Small intestine (tissue), 16 donors: Measurements from ENCODE around the gene YAF2. TPM values are rescaled to one million over a fixed set of nuclear protein-coding genes. Genes with fewer than 3 reads are reported as not detected.

Experiments used
- DNase-seq, 2 donors: peaks; one replicate each; pipeline versions ENCODE4 v3.0.0 to v3.0.0-alpha.2; 2013
- FAIRE-seq: peaks from 2 replicates; lab custom pipeline; 2012; peaks lifted over from hg19 to GRCh38; lab: Jason Lieb, UNC
- H3K27ac ChIP-seq, 3 donors: one replicate each; pipeline ENCODE4 v1.5.1; 2013; ENCODE audit warnings: low read length in 2 of 3, mild to moderate bottlenecking in 2 of 3, control low read depth in 1 of 3, inconsistent platforms in 1 of 3, low read depth in 1 of 3, moderate library complexity in 1 of 3
- H3K27me3 ChIP-seq, 3 donors: one replicate each; pipeline ENCODE4 v1.6.1; 2013; ENCODE audit warnings: low read length in 3 of 3, inconsistent platforms in 1 of 3; ENCODE audit not compliant: control insufficient read depth in 3 of 3, insufficient read depth in 3 of 3
- H3K36me3 ChIP-seq, 3 donors: one replicate each; pipeline ENCODE4 v1.6.1; 2013; ENCODE audit warnings: low read length in 3 of 3, inconsistent platforms in 1 of 3, low read depth in 1 of 3, mild to moderate bottlenecking in 1 of 3, moderate library complexity in 1 of 3; ENCODE audit not compliant: control insufficient read depth in 3 of 3, insufficient read depth in 2 of 3
- H3K4me1 ChIP-seq, 3 donors: one replicate each; pipeline ENCODE4 v1.6.1; 2013; ENCODE audit warnings: low read length in 2 of 3, inconsistent platforms in 1 of 3, low read depth in 1 of 3, mild to moderate bottlenecking in 1 of 3, moderate library complexity in 1 of 3; ENCODE audit not compliant: control insufficient read depth in 3 of 3, insufficient read depth in 2 of 3
- H3K4me3 ChIP-seq, 3 donors: one replicate each; pipeline ENCODE4 v1.5.1; 2013; ENCODE audit warnings: low read length in 3 of 3, control low read depth in 1 of 3, inconsistent platforms in 1 of 3, low read depth in 1 of 3, mild to moderate bottlenecking in 1 of 3, moderate library complexity in 1 of 3
- H3K9me3 ChIP-seq, 2 donors: one replicate each; pipeline ENCODE4 v1.6.1; 2013; ENCODE audit warnings: low read depth in 1 of 2, low read length in 1 of 2; ENCODE audit not compliant: control insufficient read depth in 2 of 2, insufficient read depth in 1 of 2
- WGBS, 3 donors: extraction: QIAGEN DNeasy Blood & Tissue Kit; methylation state at CpG; one replicate each; pipeline ENCODE4 v1.1.7; 2013; 5-methylcytosine and 5-hydroxymethylcytosine counted together
- long read RNA-seq, 10 donors: transcript quantifications; one replicate each; lab custom pipeline, GENCODE V29; 2026
- polyA plus RNA-seq, 4 donors: library from polyadenylated mRNA; stranded (reverse) in 3 of 4; unstranded in 1 of 4; fragments of 200-250 nt in 3 of 4; fragments of 120-200 nt in 1 of 4; gene quantifications; one replicate each; pipeline versions ENCODE4 v1.2.1 to v1.2.3, GENCODE V29; 2013
- donor health status: healthy with polysubstance abuse.
- donor health status: control.
- donor health status: control.
- donor health status: Bipolar disorder and iron deficiency.
- donor health status: healthy.

The YAF2 gene
- polyA plus RNA-seq: 10 to 100 TPM in 3 of 4 donors, 1 to 10 TPM in 1; 8.9 to 96.2 (median 24.8) TPM
- long read RNA-seq, donor 1, partial matches to known transcripts: 0 of 7 reads
- long read RNA-seq, donor 1, other reads (novel, unspliced or antisense): 0 of 7 reads
- long read RNA-seq, donor 2, partial matches to known transcripts: 0 of 1 reads
- long read RNA-seq, donor 2, other reads (novel, unspliced or antisense): 0 of 1 reads
- long read RNA-seq, donor 3, transcript YAF2-203 (4 exons, 2,076 nt): major isoform, 6 of 8 reads
- long read RNA-seq, donor 3, partial matches to known transcripts: 0 of 8 reads
- long read RNA-seq, donor 3, other reads (novel, unspliced or antisense): 0 of 8 reads
- long read RNA-seq, donor 4, partial matches to known transcripts: 0 of 1 reads
- long read RNA-seq, donor 4, other reads (novel, unspliced or antisense): 0 of 1 reads
- long read RNA-seq, donor 5, partial matches to known transcripts: 0 of 2 reads
- long read RNA-seq, donor 5, other reads (novel, unspliced or antisense): 0 of 2 reads
- long read RNA-seq, donor 6, partial matches to known transcripts: 0 of 7 reads
- long read RNA-seq, donor 6, other reads (novel, unspliced or antisense): 0 of 7 reads
- long read RNA-seq, donor 7: 0 reads
- long read RNA-seq, donor 8: 0 reads
- long read RNA-seq, donor 9: 0 reads
- long read RNA-seq, donor 10, partial matches to known transcripts: 0 of 3 reads
- long read RNA-seq, donor 10, other reads (novel, unspliced or antisense): 0 of 3 reads

- Histone ChIP-seq H3K4me3 (peak within 1 kb of the TSS; percentile 71 to 97 (median 90)), H3K4me1 (peaks cover 4 to 8% (median 4%) of the 10 kb centered on the region in 3 donors), H3K27ac (peak within 1 kb of the TSS; percentile 72 to 98 (median 90)), H3K27me3 (no peaks in the 10 kb centered on the region), H3K36me3 (peaks cover 0 to 6% (median 2%) of the 10 kb centered on the region in 3 donors), H3K9me3 (no peaks in the 10 kb centered on the region)
- FAIRE-seq (no peak), DNase-seq (peak; percentile 88 to 93)
- 3 to 4% (median 4%) methylated on average over 47 to 69 of the region's 69 CpGs for whole genome bisulfite sequencing, 3 donors
These were observed at the start of gene YAF2 for GRCh38 chr12:42238240-42239140. TSS of gene YAF2 (minus strand) at chr12:42238248. CDS start at chr12:42238180, 68 bp downstream.

- 91 to 93% (median 92%) methylated on average over 23 to 26 of the region's 26 CpGs for WGBS, 3 donors
- H3K4me3 ChIP-seq: no peak overlapping the region
- H3K4me1 ChIP-seq: peaks cover 0 to 4% (median 2%) of the 10 kb centered on the region in 3 donors
- no peak for DNase-seq
- no peaks in the 10 kb centered on the region for H3K36me3 ChIP-seq
- no peaks in the 10 kb centered on the region for H3K9me3 ChIP-seq
- FAIRE-seq: no peak
- H3K27me3 ChIP-seq: no peaks in the 10 kb centered on the region
- no peak overlapping the region for H3K27ac ChIP-seq
These were observed 48.7 kb upstream of the YAF2 start for GRCh38 chr12:42286741-42287140.

GRCh38 chr12:42285431-42285830 lies 47.4 kb upstream of the YAF2 start:
- Histone ChIP-seq H3K9me3 (no peaks in the 10 kb centered on the region), H3K27me3 (no peaks in the 10 kb centered on the region), H3K4me1 (peaks cover 0 to 14% (median 2%) of the 10 kb centered on the region in 3 donors), H3K4me3 (no peak overlapping the region), H3K27ac (no peak overlapping the region), H3K36me3 (no peaks in the 10 kb centered on the region)
- no peak for DNase-seq
- FAIRE-seq: no peak
- WGBS, 3 donors: 99 to 100% (median 99%) methylated on average over 2 of the region's 2 CpGs

- H3K4me3 ChIP-seq: no peak overlapping the region
- H3K36me3 ChIP-seq: no peaks in the 10 kb centered on the region
- no peak for FAIRE-seq
- H3K4me1 ChIP-seq: peaks cover 0 to 14% (median 2%) of the 10 kb centered on the region in 3 donors
- no peaks in the 10 kb centered on the region for H3K27me3 ChIP-seq
- H3K27ac ChIP-seq: no peak overlapping the region
- no peaks in the 10 kb centered on the region for H3K9me3 ChIP-seq
- 85 to 97% (median 96%) methylated on average over 2 of the region's 2 CpGs for WGBS, 3 donors
- DNase-seq: no peak
These were observed 46.8 kb upstream of the YAF2 start for GRCh38 chr12:42284876-42285275.

GRCh38 chr12:42284157-42284556 lies 46.1 kb upstream of the YAF2 start:
- Histone ChIP-seq H3K4me3 (no peak overlapping the region), H3K27me3 (no peaks in the 10 kb centered on the region), H3K27ac (no peak overlapping the region), H3K9me3 (peaks cover 0 to 2% of the 10 kb centered on the region in 2 donors), H3K36me3 (no peaks in the 10 kb centered on the region), H3K4me1 (peaks cover 0 to 14% (median 2%) of the 10 kb centered on the region in 3 donors)
- DNase-seq (no peak), FAIRE-seq (no peak)
- 71 to 83% (median 81%) methylated on average over 1 of the region's 1 CpG for WGBS, 3 donors

GRCh38 chr12:42283739-42284138 lies 45.7 kb upstream of the YAF2 start:
- H3K9me3 ChIP-seq: peaks cover 0 to 2% of the 10 kb centered on the region in 2 donors
- peaks cover 0 to 14% (median 2%) of the 10 kb centered on the region in 3 donors for H3K4me1 ChIP-seq
- no peak for DNase-seq
- H3K27me3 ChIP-seq: no peaks in the 10 kb centered on the region
- H3K4me3 ChIP-seq: no peak overlapping the region
- FAIRE-seq: no peak
- H3K27ac ChIP-seq: no peak overlapping the region
- no peaks in the 10 kb centered on the region for H3K36me3 ChIP-seq

GRCh38 chr12:42282294-42282693 lies 44.2 kb upstream of the YAF2 start:
- H3K4me3 ChIP-seq: no peak overlapping the region
- H3K27me3 ChIP-seq: no peaks in the 10 kb centered on the region
- no peaks in the 10 kb centered on the region for H3K36me3 ChIP-seq
- H3K4me1 ChIP-seq: peaks cover 0 to 14% (median 2%) of the 10 kb centered on the region in 3 donors
- FAIRE-seq (no peak), DNase-seq (peak; percentile 59 to 81)
- peak overlapping the region in 1 of 3 donors; percentile 53 for H3K27ac ChIP-seq
- WGBS, 3 donors: 13 to 54% (median 34%) methylated on average over 2 of the region's 2 CpGs
- peaks cover 0 to 2% of the 10 kb centered on the region in 2 donors for H3K9me3 ChIP-seq
